ENCODE measurements around the gene PRDM16. TPM values are rescaled to one million over a fixed set of nuclear protein-coding genes. Genes with fewer than 3 reads are reported as not detected.
A peak's percentile ranks its signal among the peaks of the same experiment; 100 is the strongest.

The PRDM16 gene
- total and polyA plus RNA-seq, 2 of the 13 experiments (the other 11 are each of a cell fraction or from before 2014, with no cell fraction given) = 0.15 to 0.81 TPM

GRCh38 chr1:3456449-3456963 lies 387.5 kb downstream of the PRDM16 start (continued):
- TF ChIP-seq PRDM4 (CRISPR knock-in tag; IDR thresholded peaks at IDR 0.05; ENCODE audit: borderline replicate concordance) = no peak
- no peak for TF ChIP-seq AKAP8 (CRISPR knock-in tag; IDR thresholded peaks at IDR 0.05)
- TF ChIP-seq, protein P1, sequence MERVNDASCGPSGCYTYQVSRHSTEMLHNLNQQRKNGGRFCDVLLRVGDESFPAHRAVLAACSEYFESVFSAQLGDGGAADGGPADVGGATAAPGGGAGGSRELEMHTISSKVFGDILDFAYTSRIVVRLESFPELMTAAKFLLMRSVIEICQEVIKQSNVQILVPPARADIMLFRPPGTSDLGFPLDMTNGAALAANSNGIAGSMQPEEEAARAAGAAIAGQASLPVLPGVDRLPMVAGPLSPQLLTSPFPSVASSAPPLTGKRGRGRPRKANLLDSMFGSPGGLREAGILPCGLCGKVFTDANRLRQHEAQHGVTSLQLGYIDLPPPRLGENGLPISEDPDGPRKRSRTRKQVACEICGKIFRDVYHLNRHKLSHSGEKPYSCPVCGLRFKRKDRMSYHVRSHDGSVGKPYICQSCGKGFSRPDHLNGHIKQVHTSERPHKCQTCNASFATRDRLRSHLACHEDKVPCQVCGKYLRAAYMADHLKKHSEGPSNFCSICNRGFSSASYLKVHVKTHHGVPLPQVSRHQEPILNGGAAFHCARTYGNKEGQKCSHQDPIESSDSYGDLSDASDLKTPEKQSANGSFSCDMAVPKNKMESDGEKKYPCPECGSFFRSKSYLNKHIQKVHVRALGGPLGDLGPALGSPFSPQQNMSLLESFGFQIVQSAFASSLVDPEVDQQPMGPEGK (CRISPR knock-in tag; IDR thresholded peaks at IDR 0.05) = peak; percentile 79
- TF ChIP-seq ZNF616 (CRISPR knock-in tag; IDR thresholded peaks at IDR 0.05; ENCODE audit: low read depth) = no peak
- no peak for TF ChIP-seq JUND (CRISPR knock-in tag; IDR thresholded peaks at IDR 0.05)
- 0 out of 2 replicates have a peak, but pooled peaks have one; percentile 70 for TF ChIP-seq ZNF446 (CRISPR knock-in tag; IDR thresholded peaks at IDR 0.05)
- no peak for TF ChIP-seq CHCHD3 (CRISPR knock-in tag; IDR thresholded peaks at IDR 0.05)
- TF ChIP-seq ZNF784 (CRISPR knock-in tag; IDR thresholded peaks at IDR 0.05; ENCODE audit: borderline replicate concordance) = peak; percentile 57; the same call in 1 of the 2 replicates
- TF ChIP-seq POLR2A (IDR thresholded peaks at IDR 0.05; ENCODE audit: insufficient read depth in 1 of 2, low read depth in 2 of 2, low read length in 2 of 2) = peak in 1 of 2 experiments; percentile 58; a peak in 2 of 4 replicates
- no peak for TF ChIP-seq ZNF10 (CRISPR knock-in tag; IDR thresholded peaks at IDR 0.05; ENCODE audit: borderline replicate concordance, low read depth)
- TF ChIP-seq RBM22 (optimal IDR thresholded peaks at IDR 0.05; ENCODE audit: low read length) = peak; percentile 7
- 0 out of 2 replicates have a peak, but pooled peaks have one; percentile 3 for TF ChIP-seq KDM6A (CRISPR knock-in tag; IDR thresholded peaks at IDR 0.05; ENCODE audit: low read depth)
- 0 out of 2 replicates have a peak, but pooled peaks have one; percentile 27 for TF ChIP-seq HES4 (CRISPR knock-in tag; IDR thresholded peaks at IDR 0.05; ENCODE audit: borderline replicate concordance)
- 0 out of 2 replicates have a peak, but pooled peaks have one; percentile 61 for TF ChIP-seq MTERF4 (CRISPR knock-in tag; IDR thresholded peaks at IDR 0.05)
- TF ChIP-seq FOXJ3 (CRISPR knock-in tag; IDR thresholded peaks at IDR 0.05; ENCODE audit: borderline replicate concordance) = no peak
- TF ChIP-seq IKZF4 (CRISPR knock-in tag; IDR thresholded peaks at IDR 0.05; ENCODE audit: borderline replicate concordance, low read depth, not compliant biosample characterization) = peak; percentile 80
- TF ChIP-seq, protein P2, sequence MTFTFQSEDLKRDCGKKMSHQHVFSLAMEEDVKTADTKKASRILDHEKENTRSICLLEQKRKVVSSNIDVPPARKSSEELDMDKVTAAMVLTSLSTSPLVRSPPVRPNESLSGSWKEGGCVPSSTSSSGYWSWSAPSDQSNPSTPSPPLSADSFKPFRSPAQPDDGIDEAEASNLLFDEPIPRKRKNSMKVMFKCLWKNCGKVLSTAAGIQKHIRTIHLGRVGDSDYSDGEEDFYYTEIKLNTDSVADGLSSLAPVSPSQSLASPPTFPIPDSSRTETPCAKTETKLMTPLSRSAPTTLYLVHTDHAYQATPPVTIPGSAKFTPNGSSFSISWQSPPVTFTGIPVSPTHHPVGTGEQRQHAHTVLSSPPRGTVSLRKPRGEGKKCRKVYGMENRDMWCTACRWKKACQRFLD (CRISPR knock-in tag; IDR thresholded peaks at IDR 0.05; ENCODE audit: borderline replicate concordance) = no peak
- no peak for TF ChIP-seq MEIS2 (CRISPR knock-in tag; IDR thresholded peaks at IDR 0.05)
- TF ChIP-seq ZNF639 (CRISPR knock-in tag; conservative IDR thresholded peaks at IDR 0.05) = no peak
- no peak for TF ChIP-seq SP1 (IDR thresholded peaks at IDR 0.05)
- TF ChIP-seq SP1 (CRISPR knock-in tag; IDR thresholded peaks at IDR 0.05) = 0 out of 2 replicates have a peak, but pooled peaks have one; percentile 16
